K562 (cell line): ENCODE results near the gene HHLA2. TPM values are rescaled to one million over a fixed set of nuclear protein-coding genes. Genes with fewer than 3 reads are reported as not detected.
"Not testable (repeated sequence)": the region's sequence is repeated elsewhere in the genome, so short reads cannot be mapped to it uniquely, and the experiment has no call there.

Experiments
- ATAC-seq: fragments of 200-7000 bp; cut with Tn5 transposase; 3 replicates; pipeline ENCODE4 v1.9.1; 2020; ENCODE audit warnings: moderate library complexity
- BruUV-seq: library from RNA; stranded (reverse); fragments of 400-500 nt; replicated peaks from 2 replicates; lab custom pipeline; 2021; lab: Mats Ljungman, UMichigan
- CTCF ChIA-PET: fragments of 300-600 bp; formaldehyde crosslinking; extraction: SDS; loops from one replicate; lab custom pipeline; 2021; ENCODE audit warnings: low intra/inter-chr PET ratio; lab: Yijun Ruan, JAX
- POLR2A ChIA-PET: fragments of 300-600, 350-650 bp; sonication (Branson Sonifier 250); formaldehyde crosslinking; extraction: SDS; loops from one replicate; lab custom pipeline; 2021; ENCODE audit warnings: antibody characterized with exemption, inconsistent platforms; lab: Yijun Ruan, JAX
- DNase-seq, 4 experiments: peaks; one replicate each; pipeline versions ENCODE4 v3.0.0 to v3.0.0-alpha.2; 2011 to 2018; ENCODE audit warnings: low spot score in 3 of 4, mixed read lengths in 3 of 4; ENCODE audit errors: extremely low read depth in 1 of 4
- FAIRE-seq: peaks from 2 replicates; lab custom pipeline; 2011; peaks lifted over from hg19 to GRCh38; lab: Jason Lieb, UNC
- H2AFZ ChIP-seq: 2 replicates; pipeline ENCODE4 v1.6.0; 2011; ENCODE audit warnings: low read depth, low read length, control low read depth, inconsistent platforms
- H3K27ac ChIP-seq: fragments of 200-600 bp; 3 replicates; pipeline ENCODE4 v1.8.0; 2011; ENCODE audit warnings: low read depth, mild to moderate bottlenecking, control low read depth, inconsistent platforms, low read length, moderate library complexity, mixed read lengths; ENCODE audit errors: extremely low read depth
- H3K27me3 ChIP-seq, 2 experiments: fragments of 300-600 bp in 1 of 2; 2 replicates in 1 of 2; 3 replicates in 1 of 2; pipeline versions ENCODE4 v1.6.0 to v1.8.0; 2011; ENCODE audit warnings: inconsistent platforms in 2 of 2, low read length in 2 of 2, mild to moderate bottlenecking in 1 of 2, mixed read lengths in 1 of 2, moderate library complexity in 1 of 2; ENCODE audit not compliant: control insufficient read depth in 2 of 2, insufficient read depth in 2 of 2
- H3K36me3 ChIP-seq: fragments of 300-600 bp; 3 replicates; pipeline ENCODE4 v1.8.0; 2011; ENCODE audit warnings: mild to moderate bottlenecking, low read length, inconsistent platforms; ENCODE audit not compliant: control insufficient read depth, insufficient read depth
- H3K4me1 ChIP-seq, 2 experiments: fragments of 200-600 bp in 1 of 2; replicated peaks in 1 of 2; 2 replicates in 1 of 2; 3 replicates in 1 of 2; pipeline versions ENCODE4 v1.5.1 to v1.8.0; 2011; ENCODE audit warnings: inconsistent platforms in 2 of 2, low read length in 2 of 2, mild to moderate bottlenecking in 1 of 2, mixed read lengths in 1 of 2, moderate library complexity in 1 of 2; ENCODE audit not compliant: control insufficient read depth in 2 of 2, insufficient read depth in 2 of 2
- H3K4me2 ChIP-seq: 2 replicates; pipeline ENCODE4 v1.6.1; 2011; ENCODE audit warnings: low read length, control low read depth, inconsistent platforms, mixed read lengths; ENCODE audit not compliant: insufficient read depth
- H3K4me3 ChIP-seq: fragments of 200-600 bp; sonication (generic), shearing (Covaris generic); 2 replicates; pipeline ENCODE4 v1.5.1; 2016; ENCODE audit warnings: control low read depth, inconsistent platforms
- H3K79me2 ChIP-seq: fragments of 200-600 bp; 3 replicates; pipeline ENCODE4 v1.8.0; 2011; ENCODE audit warnings: low read length, inconsistent platforms; ENCODE audit not compliant: control insufficient read depth, insufficient read depth
- H3K9ac ChIP-seq, 2 experiments: 2 replicates each; pipeline versions ENCODE4 v1.6.0 to v1.6.1; 2011; ENCODE audit warnings: low read depth in 2 of 2, low read length in 2 of 2, control low read depth in 1 of 2, inconsistent platforms in 1 of 2, mild to moderate bottlenecking in 1 of 2, mixed read lengths in 1 of 2; ENCODE audit not compliant: insufficient read depth in 1 of 2
- H3K9me1 ChIP-seq: one replicate; pipeline ENCODE4 v1.6.0; 2011; ENCODE audit warnings: inconsistent platforms, mild to moderate bottlenecking, low read length, moderate library complexity; ENCODE audit not compliant: control insufficient read depth, insufficient read depth
- H3K9me3 ChIP-seq: replicated peaks from 2 replicates; pipeline ENCODE4 v1.5.1; 2011; ENCODE audit warnings: low read depth, low read length, inconsistent platforms; ENCODE audit not compliant: control insufficient read depth, insufficient read depth
- H4K20me1 ChIP-seq: replicated peaks from 2 replicates; pipeline ENCODE4 v1.6.1; 2011; ENCODE audit warnings: low read length, inconsistent platforms, mixed read lengths; ENCODE audit not compliant: control insufficient read depth, insufficient read depth
- HMBOX1 ChIP-seq: sonication (generic); IDR thresholded peaks from 2 replicates; pipeline ENCODE4 v1.6.1; 2016
- PML ChIP-seq: IDR thresholded peaks from 2 replicates; pipeline ENCODE4 v1.6.1; 2012; ENCODE audit warnings: low read length, inconsistent platforms
- ZNF77 ChIP-seq: fragments of 250-450 bp; sonication (Bioruptor Pico); IDR thresholded peaks from 2 replicates; pipeline ENCODE4 v1.5.0; 2020
- whole genome bisulfite sequencing: fragments of 100-300 bp; shearing (Covaris generic); methylation state at CpG from one replicate; pipeline ENCODE4 v1.1.6; 2016; ENCODE audit warnings: low coverage, mixed read lengths; ENCODE audit not compliant: insufficient coverage; ENCODE audit errors: missing lambda C conversion rate; 5-methylcytosine and 5-hydroxymethylcytosine counted together
- in situ Hi-C: fragments of 300-500 bp; cut with MboI; formaldehyde crosslinking; loops from 4 replicates; pipeline ENCODE4 v1.15.0; 2018; ENCODE audit warnings: inconsistent platforms, mixed read lengths
- intact Hi-C: fragments of 100-400 bp; cut with micrococcal nuclease; formaldehyde crosslinking; loops from 2 replicates; pipeline ENCODE4 v1.14.2; 2022
- polyA plus RNA-seq, 8 experiments: library from polyadenylated mRNA; depleted of rRNA in 4 of 8; stranded (reverse) in 5 of 8; unstranded in 3 of 8; fragments of >200 nt; fragmentation: Nextera tagmentation in 2 of 8; fragmentation: Illumina TruSeq in 1 of 8; extraction: Ambion mirVana in 2 of 8; extraction: Trizol in 1 of 8; gene quantifications; 2 replicates each; pipeline versions ENCODE4 v1.2.1 to v1.2.3, GENCODE V29; 2011 to 2014; ENCODE audit warnings: inconsistent platforms in 1 of 8, missing spikeins in 1 of 8
- total RNA-seq, 7 experiments: library from RNA; depleted of rRNA in 6 of 7; stranded (reverse); fragments of >200 nt in 6 of 7; fragmentation: Illumina TruSeq in 2 of 7; extraction: Trizol in 2 of 7; gene quantifications; 2 replicates each; pipeline versions ENCODE4 v1.2.1 to v1.2.3, GENCODE V29; 2011 to 2021; ENCODE audit warnings: low replicate concordance in 1 of 7
- TF ChIP-seq, protein P1 (sequence below): sonication (generic); formaldehyde crosslinking; IDR thresholded peaks from 2 replicates; pipeline ENCODE4 v1.8.1; 2023; ENCODE audit warnings: missing genetic modification reagents, mild to moderate bottlenecking, borderline replicate concordance
- TF ChIP-seq, protein P2 (sequence below): fragments of 250-450 bp; sonication (Bioruptor Pico); IDR thresholded peaks from 2 replicates; pipeline ENCODE4 v1.4.0; 2020; ENCODE audit warnings: mild to moderate bottlenecking, moderate library complexity, borderline replicate concordance

The HHLA2 gene
- total and polyA plus RNA-seq, 9 of the 15 experiments (the other 6 are each of a cell fraction or from before 2014, with no cell fraction given) = 0.04 TPM; not detected in 7

DNA sequence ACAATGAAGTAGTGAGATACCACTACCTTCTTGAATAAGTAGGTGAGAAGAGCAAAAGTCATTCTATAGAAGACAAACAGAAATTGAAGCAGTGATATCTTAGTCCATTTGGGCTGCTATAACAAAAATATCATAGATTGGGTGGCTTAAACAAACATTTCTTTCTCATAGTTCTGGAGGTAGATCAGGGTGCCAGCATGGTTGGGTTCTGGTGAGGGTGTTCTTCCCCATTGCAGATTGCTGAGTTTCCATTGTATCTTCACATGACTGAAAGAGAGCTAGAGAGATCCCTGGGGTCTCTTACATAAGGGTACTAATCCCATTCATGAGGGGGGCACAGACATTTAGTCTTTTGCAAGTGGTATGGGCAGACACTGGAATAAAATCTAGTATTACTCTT is 41.2 kb upstream of the HHLA2 start:
- Histone ChIP-seq H3K9me3 (no peaks in the 10 kb centered on the region), H3K4me1 (no peaks in the 10 kb centered on the region), H3K79me2 (no peaks in the 10 kb centered on the region), H3K4me3 (no peak overlapping the region), H3K9ac (no peak overlapping the region), H3K36me3 (no peaks in the 10 kb centered on the region), H3K9me1 (no peaks in the 10 kb centered on the region), H3K27ac (no peak overlapping the region), H3K4me2 (no peak overlapping the region), H4K20me1 (no peaks in the 10 kb centered on the region), H3K27me3 (no peaks in the 10 kb centered on the region), H2AFZ (no peak overlapping the region)
- BruUV-seq = no TSS peak
- no peak for DNase-seq
- TF ChIP-seq, protein P1, sequence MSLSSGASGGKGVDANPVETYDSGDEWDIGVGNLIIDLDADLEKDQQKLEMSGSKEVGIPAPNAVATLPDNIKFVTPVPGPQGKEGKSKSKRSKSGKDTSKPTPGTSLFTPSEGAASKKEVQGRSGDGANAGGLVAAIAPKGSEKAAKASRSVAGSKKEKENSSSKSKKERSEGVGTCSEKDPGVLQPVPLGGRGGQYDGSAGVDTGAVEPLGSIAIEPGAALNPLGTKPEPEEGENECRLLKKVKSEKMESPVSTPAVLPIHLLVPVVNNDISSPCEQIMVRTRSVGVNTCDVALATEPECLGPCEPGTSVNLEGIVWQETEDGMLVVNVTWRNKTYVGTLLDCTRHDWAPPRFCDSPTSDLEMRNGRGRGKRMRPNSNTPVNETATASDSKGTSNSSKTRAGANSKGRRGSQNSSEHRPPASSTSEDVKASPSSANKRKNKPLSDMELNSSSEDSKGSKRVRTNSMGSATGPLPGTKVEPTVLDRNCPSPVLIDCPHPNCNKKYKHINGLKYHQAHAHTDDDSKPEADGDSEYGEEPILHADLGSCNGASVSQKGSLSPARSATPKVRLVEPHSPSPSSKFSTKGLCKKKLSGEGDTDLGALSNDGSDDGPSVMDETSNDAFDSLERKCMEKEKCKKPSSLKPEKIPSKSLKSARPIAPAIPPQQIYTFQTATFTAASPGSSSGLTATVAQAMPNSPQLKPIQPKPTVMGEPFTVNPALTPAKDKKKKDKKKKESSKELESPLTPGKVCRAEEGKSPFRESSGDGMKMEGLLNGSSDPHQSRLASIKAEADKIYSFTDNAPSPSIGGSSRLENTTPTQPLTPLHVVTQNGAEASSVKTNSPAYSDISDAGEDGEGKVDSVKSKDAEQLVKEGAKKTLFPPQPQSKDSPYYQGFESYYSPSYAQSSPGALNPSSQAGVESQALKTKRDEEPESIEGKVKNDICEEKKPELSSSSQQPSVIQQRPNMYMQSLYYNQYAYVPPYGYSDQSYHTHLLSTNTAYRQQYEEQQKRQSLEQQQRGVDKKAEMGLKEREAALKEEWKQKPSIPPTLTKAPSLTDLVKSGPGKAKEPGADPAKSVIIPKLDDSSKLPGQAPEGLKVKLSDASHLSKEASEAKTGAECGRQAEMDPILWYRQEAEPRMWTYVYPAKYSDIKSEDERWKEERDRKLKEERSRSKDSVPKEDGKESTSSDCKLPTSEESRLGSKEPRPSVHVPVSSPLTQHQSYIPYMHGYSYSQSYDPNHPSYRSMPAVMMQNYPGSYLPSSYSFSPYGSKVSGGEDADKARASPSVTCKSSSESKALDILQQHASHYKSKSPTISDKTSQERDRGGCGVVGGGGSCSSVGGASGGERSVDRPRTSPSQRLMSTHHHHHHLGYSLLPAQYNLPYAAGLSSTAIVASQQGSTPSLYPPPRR (CRISPR knock-in tag) = no peak
- TF ChIP-seq, protein P2, sequence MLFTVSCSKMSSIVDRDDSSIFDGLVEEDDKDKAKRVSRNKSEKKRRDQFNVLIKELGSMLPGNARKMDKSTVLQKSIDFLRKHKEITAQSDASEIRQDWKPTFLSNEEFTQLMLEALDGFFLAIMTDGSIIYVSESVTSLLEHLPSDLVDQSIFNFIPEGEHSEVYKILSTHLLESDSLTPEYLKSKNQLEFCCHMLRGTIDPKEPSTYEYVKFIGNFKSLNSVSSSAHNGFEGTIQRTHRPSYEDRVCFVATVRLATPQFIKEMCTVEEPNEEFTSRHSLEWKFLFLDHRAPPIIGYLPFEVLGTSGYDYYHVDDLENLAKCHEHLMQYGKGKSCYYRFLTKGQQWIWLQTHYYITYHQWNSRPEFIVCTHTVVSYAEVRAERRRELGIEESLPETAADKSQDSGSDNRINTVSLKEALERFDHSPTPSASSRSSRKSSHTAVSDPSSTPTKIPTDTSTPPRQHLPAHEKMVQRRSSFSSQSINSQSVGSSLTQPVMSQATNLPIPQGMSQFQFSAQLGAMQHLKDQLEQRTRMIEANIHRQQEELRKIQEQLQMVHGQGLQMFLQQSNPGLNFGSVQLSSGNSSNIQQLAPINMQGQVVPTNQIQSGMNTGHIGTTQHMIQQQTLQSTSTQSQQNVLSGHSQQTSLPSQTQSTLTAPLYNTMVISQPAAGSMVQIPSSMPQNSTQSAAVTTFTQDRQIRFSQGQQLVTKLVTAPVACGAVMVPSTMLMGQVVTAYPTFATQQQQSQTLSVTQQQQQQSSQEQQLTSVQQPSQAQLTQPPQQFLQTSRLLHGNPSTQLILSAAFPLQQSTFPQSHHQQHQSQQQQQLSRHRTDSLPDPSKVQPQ (CRISPR knock-in tag) = no peak
- TF ChIP-seq HMBOX1 (no peak), ZNF77 (CRISPR knock-in tag) (no peak), PML (no peak)
- POLR2A ChIA-PET = no interaction called here
- CTCF ChIA-PET = no interaction called here
- FAIRE-seq = no peak
- no peak for ATAC-seq
- intact Hi-C loops (no loop called here), in situ Hi-C loops (no loop called here)

- POLR2A ChIA-PET, H4K20me1 ChIP-seq, H2AFZ ChIP-seq, in situ Hi-C loops, BruUV-seq, H3K4me3 ChIP-seq, H3K9ac ChIP-seq, H3K27ac ChIP-seq, FAIRE-seq, H3K9me3 ChIP-seq, DNase-seq, ATAC-seq, H3K36me3 ChIP-seq, CTCF ChIA-PET, H3K79me2 ChIP-seq, intact Hi-C loops, H3K9me1 ChIP-seq, H3K27me3 ChIP-seq, H3K4me2 ChIP-seq, H3K4me1 ChIP-seq: not testable (repeated sequence)
- WGBS = 0% methylated on average over 3 of the region's 5 CpGs
Observed at GRCh38 chr3:108264534-108265298, 31.6 kb upstream of the HHLA2 start.
